Retina (tissue), 1 donor: ENCODE data around the gene GBF1.
"Not testable (repeated sequence)": the region's sequence is repeated elsewhere in the genome, so short reads cannot be mapped to it uniquely, and the experiment has no call there.

Source experiments
- DNase-seq: peaks from one replicate; pipeline ENCODE4 v3.0.0-alpha.2; 2016

GBF1 gene

GRCh38 chr10:102275343-102275742 is 30.0 kb downstream of the GBF1 start:
- DNase-seq, result no peak

GRCh38 chr10:102279104-102279503 is 33.8 kb downstream of the GBF1 start:
- no peak for DNase-seq

- no peak for DNase-seq
Observed at GRCh38 chr10:102280397-102281101, 35.2 kb downstream of the GBF1 start.

GRCh38 chr10:102281102-102281487 is 35.8 kb downstream of the GBF1 start:
- DNase-seq, result no peak

- no peak for DNase-seq
Observed at GRCh38 chr10:102283488-102283887, 38.2 kb downstream of the GBF1 start.

- DNase-seq, result no peak
Observed at GRCh38 chr10:102283890-102284289, 38.6 kb downstream of the GBF1 start.

- DNase-seq, result no peak
Observed at GRCh38 chr10:102284531-102284930, 39.2 kb downstream of the GBF1 start.

GRCh38 chr10:102285133-102285532 is 39.8 kb downstream of the GBF1 start:
- DNase-seq, result no peak

- DNase-seq, result no peak
Observed at GRCh38 chr10:102286216-102286615, 40.9 kb downstream of the GBF1 start.

- no peak for DNase-seq
Observed at GRCh38 chr10:102287538-102287937, 42.2 kb downstream of the GBF1 start.

GRCh38 chr10:102287991-102288390 is 42.7 kb downstream of the GBF1 start:
- DNase-seq, result no peak

GRCh38 chr10:102289356-102289755 is 44.0 kb downstream of the GBF1 start:
- no peak for DNase-seq

- DNase-seq, result no peak
Observed at GRCh38 chr10:102289840-102290239, 44.5 kb downstream of the GBF1 start.

- no peak for DNase-seq
Observed at GRCh38 chr10:102291221-102291905, 46.0 kb downstream of the GBF1 start.

GRCh38 chr10:102297101-102297500 is 51.8 kb downstream of the GBF1 start:
- no peak for DNase-seq

GRCh38 chr10:102298899-102299298 is 53.6 kb downstream of the GBF1 start:
- DNase-seq, result no peak

GRCh38 chr10:102299873-102300272 is 54.5 kb downstream of the GBF1 start:
- no peak for DNase-seq

- DNase-seq, result no peak
Observed at GRCh38 chr10:102300278-102300843, 55.0 kb downstream of the GBF1 start.

GRCh38 chr10:102300912-102301311 is 55.6 kb downstream of the GBF1 start:
- not testable (repeated sequence) for DNase-seq

GRCh38 chr10:102301332-102301731 is 56.0 kb downstream of the GBF1 start:
- not testable (repeated sequence) for DNase-seq

GRCh38 chr10:102302611-102303010 is 57.3 kb downstream of the GBF1 start:
- no peak for DNase-seq

GRCh38 chr10:102306006-102306405 is 60.7 kb downstream of the GBF1 start:
- no peak for DNase-seq

- DNase-seq, result no peak
Observed at GRCh38 chr10:102306710-102307109, 61.4 kb downstream of the GBF1 start.

- DNase-seq, result not testable (repeated sequence)
Observed at GRCh38 chr10:102308318-102308717, 63.0 kb downstream of the GBF1 start.
